CD4-positive, alpha-beta T cell treated with Interleukin-1 beta for 1 hour (primary cell): ENCODE results near the gene DDAH1.

ENCODE experiments used
- DNase-seq, 2 donors: peaks; one replicate each; pipeline ENCODE4 v3.0.0-alpha.2; 2020 to 2022

DDAH1 gene

DNA sequence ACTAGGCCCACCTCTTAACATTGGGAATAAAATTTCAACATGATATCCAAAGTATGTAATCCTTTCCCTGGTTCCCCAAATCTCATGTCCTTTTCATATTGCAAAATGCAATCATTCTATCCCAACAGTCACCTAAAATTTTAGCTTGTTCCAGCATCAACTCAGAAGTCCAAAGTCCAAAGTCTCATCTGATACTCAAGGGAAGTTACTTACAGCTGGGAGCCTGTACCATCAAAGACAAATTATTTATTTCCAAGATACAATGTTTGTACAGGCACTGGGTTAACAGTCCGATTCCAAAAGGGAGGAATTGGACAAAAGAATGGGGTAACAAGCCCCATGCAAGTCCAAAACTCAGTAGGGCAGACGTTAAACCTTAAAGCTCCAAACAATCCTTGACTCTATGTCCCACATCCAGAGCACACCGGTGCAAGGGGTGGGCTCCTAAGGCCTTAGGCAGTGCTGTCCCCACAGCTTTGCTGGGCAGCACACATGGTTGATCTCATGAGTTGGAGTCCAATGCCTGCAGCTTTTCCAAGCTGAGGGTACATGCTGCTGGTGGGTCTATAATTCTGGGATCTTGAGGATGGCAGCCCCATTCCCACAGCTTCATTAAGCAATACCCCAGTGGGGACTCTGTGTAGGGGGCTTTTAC lies 78.8 kb downstream of the DDAH1 start:
- no peak for DNase-seq

DNA sequence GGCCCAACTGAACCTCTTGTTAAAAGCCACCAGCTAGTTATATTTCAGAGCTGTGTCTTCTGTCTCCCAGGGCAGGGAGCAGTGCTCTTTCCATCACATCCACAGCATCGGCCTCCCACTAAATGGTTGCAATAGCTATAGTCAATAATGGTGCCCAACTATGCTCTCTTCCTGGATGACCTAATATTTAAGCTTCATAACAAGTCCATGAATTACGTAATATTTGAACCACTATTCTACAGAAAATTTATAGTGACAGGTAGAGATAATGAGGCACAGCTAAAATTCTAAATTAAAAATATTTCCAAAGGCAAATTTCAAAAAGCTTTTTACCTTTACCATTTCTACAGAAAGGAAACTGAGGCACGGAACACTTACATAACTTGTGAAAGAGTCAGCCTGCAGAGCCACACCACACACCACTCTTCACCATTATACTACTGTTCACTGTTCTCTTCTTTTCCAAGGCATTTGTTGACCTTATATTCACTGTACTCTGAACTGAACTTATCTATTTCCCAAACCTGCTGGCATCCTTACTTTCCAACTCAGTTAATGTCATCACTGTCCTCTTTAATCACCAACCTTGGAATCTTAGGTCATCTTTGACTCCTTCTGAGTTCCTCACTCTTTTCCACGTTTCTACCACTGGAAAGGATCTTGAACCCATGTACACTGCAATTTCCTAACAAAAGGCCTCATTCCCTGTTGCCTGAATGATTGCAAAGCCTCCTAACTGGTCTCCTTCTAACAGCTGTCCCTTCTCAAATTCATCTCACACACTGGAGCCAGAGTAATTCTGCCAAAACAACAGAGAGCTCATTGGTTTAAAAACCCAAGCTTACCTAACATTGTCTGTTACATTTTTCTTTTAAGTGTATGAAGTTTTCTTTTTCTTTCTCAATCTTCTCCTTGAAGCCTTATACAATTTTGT lies 85.5 kb downstream of the DDAH1 start:
- no peak for DNase-seq

- no peak for DNase-seq
Measured at GRCh38 chr1:85378534-85378933, 86.4 kb downstream of the DDAH1 start.

GRCh38 chr1:85376356-85376755 lies 88.6 kb downstream of the DDAH1 start:
- no peak for DNase-seq

DNA sequence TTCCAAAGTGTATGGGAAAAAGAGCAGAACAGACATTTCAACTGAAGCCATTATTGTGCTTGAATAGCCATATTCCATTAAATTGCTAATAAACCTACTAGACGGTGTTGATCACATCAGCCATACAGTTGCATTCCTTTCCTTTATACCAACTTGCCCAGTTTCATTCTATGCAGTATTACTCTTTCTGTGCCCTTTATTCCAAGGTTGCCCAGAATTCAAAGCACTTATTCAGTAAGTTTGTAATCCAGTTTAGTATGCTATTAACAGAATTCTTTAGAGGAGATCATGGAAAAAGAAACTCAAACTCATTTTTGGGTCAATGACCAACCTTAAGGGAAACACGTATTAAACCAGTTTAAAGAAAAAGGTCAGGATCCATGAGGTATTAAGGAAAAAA lies 89.5 kb downstream of the DDAH1 start:
- DNase-seq = no peak

DNA sequence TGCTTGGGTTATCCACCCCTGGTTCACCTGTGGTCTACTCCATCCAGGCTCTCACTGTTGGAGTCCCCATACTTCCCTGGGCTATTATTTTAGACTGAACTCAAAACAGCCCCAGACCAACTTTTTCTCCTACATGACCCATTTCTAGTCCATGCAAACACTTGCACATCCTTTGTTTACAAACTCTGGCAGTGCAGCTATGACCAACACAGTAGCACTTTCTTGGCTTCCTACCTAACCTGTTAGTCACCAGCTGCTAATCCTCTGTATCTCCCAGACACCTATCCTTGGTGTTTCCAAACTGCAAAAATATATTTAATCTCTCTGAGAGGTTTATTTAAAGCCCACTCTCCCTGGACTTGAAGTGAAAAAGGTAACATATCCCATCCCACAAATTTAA lies 90.8 kb downstream of the DDAH1 start:
- no peak for DNase-seq

- no peak for DNase-seq
Measured at GRCh38 chr1:85373378-85373708, 91.6 kb downstream of the DDAH1 start.

DNA sequence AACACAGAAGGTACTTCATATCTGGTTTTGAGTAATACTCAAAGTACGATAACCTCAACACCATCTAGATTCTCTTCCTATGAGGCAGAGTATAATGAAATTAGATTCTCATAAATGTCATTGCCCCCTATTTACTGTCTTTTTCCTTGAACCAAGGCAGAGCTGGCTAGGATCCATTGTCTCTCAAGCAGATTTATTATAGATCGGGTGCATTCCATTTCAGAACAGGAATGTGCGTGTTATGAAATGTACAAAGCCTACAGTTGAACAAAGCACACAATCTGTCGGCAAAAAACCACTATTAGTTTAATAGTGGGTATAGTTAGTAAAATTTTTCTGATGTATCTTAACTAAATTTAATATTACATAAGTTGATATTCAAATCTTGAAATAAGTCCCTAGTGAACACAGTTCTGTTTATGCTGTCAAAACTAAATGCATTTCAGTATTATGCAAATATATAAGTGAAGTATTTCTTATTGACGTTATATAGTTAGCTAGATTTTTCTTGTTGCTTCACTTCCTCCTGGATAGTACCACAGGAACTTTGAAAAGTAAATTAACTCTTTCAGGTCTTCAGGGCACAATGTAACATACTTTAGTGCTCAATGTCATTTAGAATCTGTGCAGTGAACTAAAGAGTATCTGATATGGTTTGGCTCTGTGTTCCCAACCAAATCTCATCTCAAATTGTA lies 92.1 kb downstream of the DDAH1 start:
- no peak for DNase-seq

GRCh38 chr1:85371021-85371420 lies 93.9 kb downstream of the DDAH1 start:
- no peak for DNase-seq

GRCh38 chr1:85368073-85368770 lies 96.7 kb downstream of the DDAH1 start:
- no peak for DNase-seq

- no peak for DNase-seq
Measured at GRCh38 chr1:85366391-85367170, 98.4 kb downstream of the DDAH1 start.

DNA sequence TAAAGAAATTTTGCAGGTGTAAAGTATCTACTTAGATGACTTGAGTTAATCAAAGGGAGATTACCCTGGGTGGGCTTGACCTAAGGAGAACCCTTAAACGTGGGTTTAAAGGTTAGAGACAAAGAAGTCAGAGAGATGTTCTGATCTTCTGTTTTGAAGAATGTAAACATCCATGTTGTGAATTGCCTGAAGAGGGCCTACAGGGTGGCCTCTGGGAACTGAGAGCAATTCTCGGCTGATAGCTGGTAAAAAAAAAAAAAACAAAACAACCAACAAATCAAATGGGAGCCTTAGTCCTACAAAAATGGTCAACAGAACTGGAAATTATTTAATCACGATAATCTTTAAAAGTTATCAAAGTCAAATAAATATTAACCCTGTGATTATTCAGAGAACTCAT lies 99.1 kb downstream of the DDAH1 start:
- DNase-seq = no peak

DNA sequence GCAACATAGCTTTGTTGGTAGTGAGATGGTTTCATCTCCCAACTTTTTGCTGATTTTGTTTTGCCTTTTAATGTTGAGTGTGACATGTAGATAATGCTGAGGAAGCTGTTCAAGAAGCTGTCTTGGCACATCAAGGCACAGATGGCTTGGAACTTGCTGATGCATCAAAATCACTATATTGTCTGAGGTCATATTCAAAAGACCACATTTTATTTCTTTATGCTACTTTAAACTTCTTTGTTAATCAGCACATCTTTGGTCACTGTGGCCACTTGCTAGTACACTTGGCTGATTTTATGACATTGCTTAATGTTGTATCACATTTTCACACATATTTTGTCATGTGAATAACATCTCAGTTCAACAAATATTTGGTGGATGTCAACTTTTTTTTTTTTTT lies 101.4 kb downstream of the DDAH1 start:
- DNase-seq = no peak

DNA sequence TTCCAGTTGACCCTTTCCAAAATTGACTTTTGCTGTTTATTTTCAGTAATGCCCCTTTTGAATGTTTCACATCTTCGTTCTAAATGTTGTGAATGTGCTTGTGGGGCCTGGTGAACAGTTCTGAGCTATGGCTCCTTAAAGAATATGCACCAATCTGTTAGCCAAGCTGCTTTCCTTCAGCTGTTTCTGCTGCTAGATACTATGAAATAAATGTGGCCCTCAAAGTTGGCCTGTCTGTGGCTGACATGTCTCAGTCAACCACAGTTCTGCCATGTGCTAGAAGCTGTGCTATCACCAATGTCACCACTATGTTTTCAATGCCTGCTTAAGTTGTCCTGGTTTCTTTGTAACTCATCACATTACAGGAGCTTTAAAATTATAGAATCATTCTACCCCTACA lies 101.9 kb downstream of the DDAH1 start:
- DNase-seq = no peak

DNA sequence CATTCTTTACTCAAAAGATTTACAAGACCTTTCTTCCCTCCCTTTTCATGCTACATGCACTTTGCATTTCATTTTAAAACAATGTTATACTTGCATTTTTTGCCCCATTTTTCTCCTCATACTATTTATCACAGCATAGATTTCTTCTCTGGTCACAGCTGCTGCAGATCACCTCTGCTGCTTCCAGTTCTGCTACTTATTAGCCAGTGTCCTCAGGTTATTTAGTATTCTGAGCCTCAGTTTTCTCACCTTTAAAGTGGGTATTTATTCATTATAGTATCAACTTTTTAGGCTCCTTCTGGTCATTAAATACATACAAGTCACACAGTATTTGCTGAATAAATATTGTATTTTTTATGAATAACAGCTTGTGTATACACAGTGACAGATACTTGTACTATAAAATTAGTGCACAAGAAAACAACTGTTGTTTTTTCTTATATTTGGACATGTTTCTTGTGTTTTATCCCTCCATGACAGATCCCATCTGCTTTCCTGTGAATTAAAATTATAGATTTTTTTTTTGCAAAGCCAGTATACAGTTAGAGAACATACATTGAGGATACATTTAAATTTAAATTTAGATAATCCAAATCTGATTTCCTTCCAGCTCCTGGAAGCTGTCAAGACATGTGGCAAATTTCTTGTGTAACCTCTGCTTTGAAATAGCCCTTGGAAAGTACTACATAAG lies 103.2 kb downstream of the DDAH1 start:
- no peak for DNase-seq

GRCh38 chr1:85360730-85361493 lies 104.0 kb downstream of the DDAH1 start:
- DNase-seq = no peak

GRCh38 chr1:85359874-85360721 lies 104.9 kb downstream of the DDAH1 start:
- no peak for DNase-seq

DNA sequence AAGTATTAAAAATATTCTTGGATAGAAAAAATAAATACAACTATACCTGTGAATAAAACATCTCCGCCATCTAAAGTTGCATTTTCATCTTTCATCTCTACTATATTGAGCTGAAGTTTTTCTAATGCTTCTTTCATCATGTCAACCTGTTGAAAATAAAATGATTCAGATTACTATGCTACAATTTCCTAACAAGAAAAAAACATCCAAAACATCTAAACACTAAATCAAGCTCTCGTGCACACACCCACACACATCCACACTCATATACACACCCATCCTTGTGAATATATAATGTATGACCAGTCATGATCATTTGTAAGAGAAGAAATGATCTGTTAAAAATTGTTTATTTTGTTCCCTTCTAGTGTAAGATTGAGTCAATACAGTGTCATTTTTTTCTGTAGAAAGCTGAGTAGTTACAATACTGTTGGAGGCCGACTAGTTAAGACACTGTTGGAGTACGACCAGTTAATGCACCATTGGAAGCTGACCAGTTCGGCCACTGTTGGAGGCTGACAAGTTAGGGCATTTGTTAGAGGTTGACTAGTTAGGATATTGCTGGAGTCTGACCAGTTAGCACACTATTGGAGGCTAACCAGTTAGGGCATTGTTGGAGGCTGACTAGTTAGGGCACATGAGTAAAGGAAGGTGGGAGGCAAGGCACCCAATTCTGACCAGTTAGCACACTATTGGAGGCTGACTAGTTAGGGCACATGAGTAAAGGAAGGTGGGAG lies 106.1 kb downstream of the DDAH1 start:
- no peak for DNase-seq

GRCh38 chr1:85357817-85358216 lies 107.1 kb downstream of the DDAH1 start:
- no peak for DNase-seq
